NCI-H82 treated with DMSO at 0.1 percent for 48 hours (cell line): ENCODE results near the gene CTU1.

Experiments
- DNase-seq: peaks from one replicate; lab custom pipeline; 2025; ENCODE audit not compliant: unreplicated experiment; lab: John Stamatoyannopoulos, UW

CTU1 gene

GRCh38 chr19:51107406-51108065, 673 bp downstream of the CTU1 start:
- DNase-seq: no peak

DNA sequence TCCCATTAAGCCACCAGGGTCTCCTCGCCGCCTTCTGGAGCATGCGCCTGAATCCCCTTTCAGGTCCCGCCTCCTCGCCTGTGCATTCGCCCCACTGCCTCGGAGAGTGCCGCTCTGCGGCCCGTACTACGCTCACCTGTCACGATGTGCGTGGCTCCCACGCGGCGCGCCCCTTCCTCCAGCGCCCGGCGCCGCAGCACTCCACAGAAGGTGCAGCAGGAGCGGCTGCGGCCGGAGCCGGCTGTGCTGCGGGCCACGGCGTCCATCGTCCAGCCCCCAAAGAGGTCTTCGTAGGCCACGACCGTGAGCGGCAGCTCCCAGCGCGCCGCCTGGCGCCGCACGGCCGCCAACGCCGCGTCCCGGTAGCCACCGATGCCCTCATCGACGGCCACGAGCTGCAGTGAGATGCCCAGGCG, 4.3 kb downstream of the CTU1 start:
- no peak for DNase-seq

DNA sequence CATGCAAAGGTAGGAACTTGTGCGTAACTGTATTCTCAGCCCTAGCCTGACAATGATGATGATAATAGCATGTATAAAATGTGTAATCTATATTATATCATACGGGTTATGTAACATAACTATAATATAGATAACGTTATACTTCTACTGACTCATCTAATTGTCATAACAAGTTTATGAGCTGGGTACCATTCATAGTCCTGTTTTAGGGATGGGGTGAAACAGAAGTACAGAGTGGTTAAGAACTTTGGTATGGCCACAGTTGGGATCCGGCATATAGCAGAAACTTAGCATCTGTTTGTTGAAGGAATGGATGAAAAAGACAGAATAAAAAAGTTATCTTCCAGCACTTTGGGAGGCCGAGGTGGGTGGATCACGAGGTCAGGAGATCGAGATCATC, 5.2 kb downstream of the CTU1 start:
- DNase-seq: no peak

- no peak for DNase-seq
Observed at GRCh38 chr19:51101171-51101865, 6.9 kb downstream of the CTU1 start.

DNA sequence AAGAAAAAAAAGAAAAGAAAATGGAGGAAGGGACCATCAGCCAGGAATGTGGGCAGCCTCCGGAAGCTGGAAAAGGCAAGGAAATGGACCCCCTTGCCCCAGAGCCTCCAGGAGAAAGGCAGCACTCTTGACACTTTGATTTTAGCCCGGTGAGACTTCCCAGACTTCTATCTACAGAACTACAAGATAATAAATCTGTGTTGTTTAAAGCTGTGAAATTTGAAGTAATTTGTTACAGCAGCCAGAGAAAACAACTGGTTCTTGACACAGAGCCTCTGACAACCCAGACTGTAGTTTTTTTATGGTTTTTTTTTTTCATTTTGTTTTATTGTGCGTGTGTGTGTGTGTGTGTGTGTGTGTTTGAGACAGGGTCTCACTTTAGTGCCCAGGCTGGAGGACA, 7.6 kb downstream of the CTU1 start:
- DNase-seq: no peak

GRCh38 chr19:51099047-51099382, 9.2 kb downstream of the CTU1 start:
- no peak for DNase-seq

- DNase-seq: no peak
Observed at GRCh38 chr19:51098365-51099046, 9.7 kb downstream of the CTU1 start.

GRCh38 chr19:51097796-51098195, 10.4 kb downstream of the CTU1 start:
- no peak for DNase-seq

DNA sequence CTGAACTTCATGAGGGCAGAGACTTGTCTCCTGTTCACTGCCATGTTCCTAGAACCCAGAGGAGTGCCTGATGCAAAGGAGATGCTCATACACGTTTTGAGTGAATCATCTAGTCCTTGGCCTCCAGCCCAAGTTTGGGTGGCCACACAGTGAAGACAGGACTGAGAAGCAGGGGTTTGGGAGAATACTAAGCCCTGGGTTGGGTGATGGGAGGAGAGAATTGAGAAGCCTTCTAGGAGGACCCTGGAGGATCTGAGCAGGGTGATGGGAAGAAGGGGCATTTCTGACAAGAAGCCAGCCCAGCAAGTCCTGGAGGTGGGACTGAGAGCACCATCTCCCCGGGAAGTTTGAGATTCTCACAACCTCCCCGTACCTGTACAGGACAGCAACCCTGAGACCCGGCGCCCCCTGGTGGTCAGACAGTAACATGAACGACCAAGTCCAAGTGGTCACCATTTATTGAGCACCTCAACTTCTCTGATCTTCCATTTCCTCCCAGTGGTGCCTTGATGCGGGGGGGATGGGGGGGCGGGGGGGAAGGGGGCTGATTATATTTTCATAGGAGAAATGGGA, 11.0 kb downstream of the CTU1 start:
- DNase-seq: peak; percentile 8

DNA sequence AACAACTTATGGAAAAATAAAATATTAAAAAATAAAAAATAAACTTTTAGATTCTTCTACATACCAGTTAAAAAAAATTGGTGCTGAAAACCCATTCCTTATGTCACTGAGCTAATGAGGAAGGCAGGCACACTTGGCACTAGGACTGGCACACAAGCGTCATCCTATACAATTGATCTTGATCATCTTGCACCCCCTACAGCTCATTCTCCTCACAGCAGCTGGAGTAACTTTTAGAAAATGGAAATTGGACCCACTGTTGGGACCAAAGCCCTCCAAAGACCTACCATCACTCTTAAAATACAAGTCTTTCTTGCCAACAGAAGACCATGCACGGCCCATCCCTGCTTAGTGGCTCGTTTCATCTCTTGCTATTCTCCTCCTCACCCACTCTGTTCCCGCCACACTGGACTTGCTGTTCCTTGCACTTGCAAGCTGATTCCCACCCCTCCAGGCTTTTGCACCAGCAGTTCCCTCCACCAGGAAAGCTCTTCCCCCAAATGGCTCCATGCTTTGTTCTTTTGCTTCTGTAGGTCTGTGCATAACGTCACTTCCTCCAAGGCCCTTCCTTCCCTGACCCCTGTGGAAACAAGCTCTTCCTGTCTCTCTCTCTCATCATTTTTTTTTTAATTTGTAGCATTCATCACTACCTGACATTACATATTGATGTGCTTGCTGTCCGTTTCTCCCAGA, 11.6 kb downstream of the CTU1 start:
- DNase-seq: peak; percentile 1

DNA sequence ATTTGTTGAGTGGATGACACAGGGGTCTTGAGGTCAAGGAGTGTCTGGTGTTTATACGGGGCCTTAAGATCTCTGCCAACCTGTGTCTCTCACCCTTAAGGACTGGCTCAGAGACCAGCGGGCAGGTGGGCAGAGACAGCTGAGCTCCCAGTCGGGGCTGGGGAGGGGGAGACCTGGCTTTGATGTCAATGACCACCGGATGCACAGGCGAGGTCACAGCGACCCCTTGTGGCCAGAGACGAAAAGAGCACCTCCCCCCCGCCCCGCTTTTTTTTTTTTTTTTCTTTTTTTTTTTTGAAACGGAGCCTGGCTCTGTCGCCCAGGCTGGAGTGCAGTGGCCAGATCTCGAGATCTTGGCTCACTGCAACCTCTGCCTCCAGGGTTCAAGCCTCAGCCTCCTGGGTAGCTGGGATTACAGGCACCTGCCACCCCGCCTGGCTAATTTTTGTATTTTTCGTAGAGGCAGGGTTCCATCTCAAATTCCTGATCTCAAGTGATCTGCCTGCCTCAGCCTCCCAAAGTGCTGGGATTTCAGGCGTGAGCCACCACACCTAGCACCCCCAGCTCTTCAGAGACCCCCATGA, 13.4 kb downstream of the CTU1 start:
- DNase-seq: no peak

GRCh38 chr19:51093510-51094345, 14.5 kb downstream of the CTU1 start:
- DNase-seq: no peak

GRCh38 chr19:51093101-51093500, 15.1 kb downstream of the CTU1 start:
- no peak for DNase-seq

GRCh38 chr19:51091895-51092873, 16.0 kb downstream of the CTU1 start:
- no peak for DNase-seq

- no peak for DNase-seq
Observed at GRCh38 chr19:51091126-51091525, 17.1 kb downstream of the CTU1 start.

DNA sequence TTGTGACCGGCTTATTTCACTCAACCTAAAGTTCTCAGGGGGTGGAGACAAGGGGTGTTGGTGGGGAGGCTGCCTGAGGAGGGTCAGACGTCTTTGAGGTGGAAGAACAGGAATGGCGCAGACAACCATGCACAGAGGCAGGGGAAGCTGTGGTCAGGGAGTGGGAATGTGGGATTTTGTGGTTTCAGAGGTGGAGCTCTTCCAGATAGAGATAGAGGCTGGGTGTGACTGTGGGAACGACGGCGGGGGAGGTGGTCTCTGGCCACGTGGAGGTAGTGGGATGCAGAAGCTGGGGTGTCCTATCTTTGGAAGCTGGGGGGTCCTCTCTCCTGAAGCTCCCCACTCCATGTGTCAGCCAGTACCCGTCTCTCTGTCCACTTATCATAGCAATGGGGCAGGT, 17.7 kb downstream of the CTU1 start:
- DNase-seq: no peak

DNA sequence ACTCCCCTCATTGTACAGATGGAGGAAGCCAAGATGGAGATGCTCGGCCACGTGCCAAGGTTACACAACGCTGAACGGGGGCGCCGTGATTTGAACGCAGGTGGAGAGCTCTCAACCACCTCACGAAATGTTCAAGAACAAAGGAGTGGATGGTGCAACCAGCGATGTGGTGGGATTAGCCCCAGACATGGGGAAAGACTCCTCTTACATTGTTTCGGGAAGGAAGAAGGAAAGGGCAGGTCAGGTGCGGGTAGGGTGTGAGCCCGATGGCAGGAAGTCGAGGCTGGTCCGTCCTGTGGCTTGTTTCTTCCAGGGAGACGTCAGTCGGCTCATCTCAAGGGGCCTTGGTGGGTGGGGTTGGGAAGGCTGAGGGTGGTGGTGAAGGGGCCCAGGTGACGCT, 18.4 kb downstream of the CTU1 start:
- DNase-seq: no peak

DNA sequence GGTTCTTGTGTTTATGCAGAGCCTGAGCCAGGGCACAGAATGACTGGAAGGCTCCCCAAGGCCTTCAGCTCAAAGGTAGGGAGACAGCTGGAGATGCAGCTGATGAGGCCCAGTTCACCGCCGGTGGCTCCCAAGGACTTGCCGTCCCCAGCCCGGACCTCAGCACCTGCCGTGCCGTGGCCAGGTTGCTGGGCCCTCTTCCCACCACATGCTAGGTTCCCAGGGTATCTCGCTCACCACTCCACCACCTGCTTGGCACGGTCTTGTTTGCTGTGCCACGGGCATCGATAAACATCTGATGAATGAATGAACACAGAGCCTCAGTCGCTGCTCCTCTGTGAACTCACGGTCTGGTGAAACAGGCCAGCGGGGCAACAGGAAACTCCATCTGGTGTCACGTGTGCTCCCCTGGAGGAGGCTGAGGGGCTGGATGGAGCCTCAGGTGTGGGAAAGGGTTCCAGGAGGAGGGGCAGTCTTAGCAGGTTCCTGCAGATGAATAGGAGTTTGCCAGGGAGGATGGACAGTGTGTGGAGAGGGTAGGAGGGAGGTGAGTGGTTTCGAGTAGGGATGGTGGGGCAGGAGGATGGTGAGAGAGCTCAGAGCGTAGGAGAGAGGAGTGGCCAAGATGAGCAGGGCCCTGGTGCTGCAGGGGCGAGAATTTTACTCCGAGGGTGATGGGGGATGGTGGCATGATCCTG, 21.9 kb downstream of the CTU1 start:
- no peak for DNase-seq
